TTC549 (cell line): Measurements from ENCODE around the gene EI24.
A peak's percentile ranks its signal among the peaks of the same experiment; 100 is the strongest.

Source experiments
- FAIRE-seq: peaks from 2 replicates; lab custom pipeline; 2012; peaks lifted over from hg19 to GRCh38; lab: Jason Lieb, UNC

Gene EI24

GRCh38 chr11:125579811-125580210 is 10.5 kb downstream of the EI24 start:
- no peak for FAIRE-seq

GRCh38 chr11:125583496-125583895 is 14.2 kb downstream of the EI24 start:
- no peak for FAIRE-seq

GRCh38 chr11:125585487-125585886 is 16.2 kb downstream of the EI24 start:
- no peak for FAIRE-seq

- no peak for FAIRE-seq
Measured at GRCh38 chr11:125586623-125587022, 17.3 kb downstream of the EI24 start.

GRCh38 chr11:125587480-125587879 is 18.2 kb downstream of the EI24 start:
- FAIRE-seq: no peak

- no peak for FAIRE-seq
Measured at GRCh38 chr11:125588505-125588904, 19.2 kb downstream of the EI24 start.

- no peak for FAIRE-seq
Measured at GRCh38 chr11:125591649-125592304, 22.5 kb downstream of the EI24 start.

GRCh38 chr11:125592305-125593113 is 23.2 kb downstream of the EI24 start, which contains the start of gene STT3A:
TSS of gene STT3A (plus strand) at chr11:125592852. CDS start at chr11:125595916, 3,064 bp downstream.
- FAIRE-seq: peak; percentile 97

- FAIRE-seq: no peak
Measured at GRCh38 chr11:125593114-125593820, 24.0 kb downstream of the EI24 start.

GRCh38 chr11:125594958-125595357 is 25.7 kb downstream of the EI24 start:
- FAIRE-seq: no peak

- FAIRE-seq: no peak
Measured at GRCh38 chr11:125600663-125601062, 31.4 kb downstream of the EI24 start.

- FAIRE-seq: no peak
Measured at GRCh38 chr11:125603207-125603606, 33.9 kb downstream of the EI24 start.

GRCh38 chr11:125605417-125605816 is 36.1 kb downstream of the EI24 start:
- FAIRE-seq: no peak

- FAIRE-seq: no peak
Measured at GRCh38 chr11:125609545-125609944, 40.3 kb downstream of the EI24 start.

GRCh38 chr11:125618383-125618782 is 49.1 kb downstream of the EI24 start:
- no peak for FAIRE-seq

- no peak for FAIRE-seq
Measured at GRCh38 chr11:125621995-125622394, 52.7 kb downstream of the EI24 start.

GRCh38 chr11:125623064-125623463 is 53.8 kb downstream of the EI24 start:
- no peak for FAIRE-seq

GRCh38 chr11:125624756-125625213 is 55.5 kb downstream of the EI24 start, which contains the start of gene CHEK1:
TSS of gene CHEK1 (plus strand) at chr11:125625163. CDS start at chr11:125626769, 1,606 bp downstream.
- FAIRE-seq: no peak

GRCh38 chr11:125625225-125625629 is 56.0 kb downstream of the EI24 start:
- FAIRE-seq: no peak

- peak; percentile 15 for FAIRE-seq
Measured at GRCh38 chr11:125625630-125626287, 56.5 kb downstream of the EI24 start.

GRCh38 chr11:125626288-125626950 is 57.1 kb downstream of the EI24 start:
- FAIRE-seq: peak; percentile 26
